Measurements from ENCODE around the gene METRN.

DNA sequence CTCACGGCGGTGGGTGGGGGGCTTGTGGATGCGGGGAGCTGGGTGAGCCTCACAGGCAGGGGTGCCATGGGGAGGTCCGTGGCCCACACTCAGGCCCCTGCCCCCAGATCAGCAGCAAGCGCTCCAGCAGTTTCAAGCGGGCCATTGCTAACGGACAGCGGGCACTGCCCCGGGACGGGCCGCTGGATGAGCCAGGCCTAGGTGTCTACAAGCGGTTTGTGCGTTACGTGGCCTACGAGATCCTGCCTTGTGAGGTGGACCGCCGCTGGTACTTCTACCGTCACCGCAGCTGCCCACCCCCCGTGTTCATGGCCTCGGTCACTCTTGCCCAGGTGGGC, 38.4 kb upstream of the METRN start:
- no peak for TF ChIP-seq POLR2A (IDR thresholded peaks at IDR 0.05; ENCODE audit: low read depth, low read length)
- TF ChIP-seq, protein P1, sequence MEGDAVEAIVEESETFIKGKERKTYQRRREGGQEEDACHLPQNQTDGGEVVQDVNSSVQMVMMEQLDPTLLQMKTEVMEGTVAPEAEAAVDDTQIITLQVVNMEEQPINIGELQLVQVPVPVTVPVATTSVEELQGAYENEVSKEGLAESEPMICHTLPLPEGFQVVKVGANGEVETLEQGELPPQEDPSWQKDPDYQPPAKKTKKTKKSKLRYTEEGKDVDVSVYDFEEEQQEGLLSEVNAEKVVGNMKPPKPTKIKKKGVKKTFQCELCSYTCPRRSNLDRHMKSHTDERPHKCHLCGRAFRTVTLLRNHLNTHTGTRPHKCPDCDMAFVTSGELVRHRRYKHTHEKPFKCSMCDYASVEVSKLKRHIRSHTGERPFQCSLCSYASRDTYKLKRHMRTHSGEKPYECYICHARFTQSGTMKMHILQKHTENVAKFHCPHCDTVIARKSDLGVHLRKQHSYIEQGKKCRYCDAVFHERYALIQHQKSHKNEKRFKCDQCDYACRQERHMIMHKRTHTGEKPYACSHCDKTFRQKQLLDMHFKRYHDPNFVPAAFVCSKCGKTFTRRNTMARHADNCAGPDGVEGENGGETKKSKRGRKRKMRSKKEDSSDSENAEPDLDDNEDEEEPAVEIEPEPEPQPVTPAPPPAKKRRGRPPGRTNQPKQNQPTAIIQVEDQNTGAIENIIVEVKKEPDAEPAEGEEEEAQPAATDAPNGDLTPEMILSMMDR (conservative IDR thresholded peaks at IDR 0.05; ENCODE audit: low read depth, low read length) = no peak
- no peak for TF ChIP-seq SMC3 (IDR thresholded peaks at IDR 0.05; ENCODE audit: low read depth, low read length)
- TF ChIP-seq BHLHE40 (IDR thresholded peaks at IDR 0.05; ENCODE audit: low read depth, low read length) = no peak
- TF ChIP-seq CEBPB (IDR thresholded peaks at IDR 0.05; ENCODE audit: low read depth, low read length) = no peak
- TF ChIP-seq MXI1 (IDR thresholded peaks at IDR 0.05; ENCODE audit: borderline replicate concordance, low read depth, low read length) = no peak
